NCI-H1930 (cell line): ENCODE results near the gene CFAP53.
"Not testable (repeated sequence)": the region's sequence is repeated elsewhere in the genome, so short reads cannot be mapped to it uniquely, and the experiment has no call there.

ENCODE experiments used
- DNase-seq, 2 experiments: peaks; one replicate each; lab custom pipeline; 2025; lab: John Stamatoyannopoulos, UW

CFAP53 gene

GRCh38 chr18:50272568-50272967 is 6.3 kb upstream of the CFAP53 start:
- DNase-seq: no peak

- DNase-seq: peak; percentile 65 to 79
Measured at GRCh38 chr18:50268022-50268747, 1.9 kb upstream of the CFAP53 start.

GRCh38 chr18:50262977-50263376 is 3.3 kb downstream of the CFAP53 start:
- no peak for DNase-seq

- no peak for DNase-seq
Measured at GRCh38 chr18:50250935-50251334, 15.4 kb downstream of the CFAP53 start.

GRCh38 chr18:50249576-50249975 is 16.7 kb downstream of the CFAP53 start:
- no peak for DNase-seq

- DNase-seq: no peak
Measured at GRCh38 chr18:50247561-50247960, 18.7 kb downstream of the CFAP53 start.

GRCh38 chr18:50241768-50242167 is 24.5 kb downstream of the CFAP53 start:
- DNase-seq: not testable (repeated sequence)

- no peak for DNase-seq
Measured at GRCh38 chr18:50240080-50240563, 26.2 kb downstream of the CFAP53 start.

- DNase-seq: no peak
Measured at GRCh38 chr18:50232419-50232818, 33.9 kb downstream of the CFAP53 start.

GRCh38 chr18:50231621-50232020 is 34.7 kb downstream of the CFAP53 start:
- DNase-seq: no peak

GRCh38 chr18:50220249-50220648 is 46.0 kb downstream of the CFAP53 start:
- DNase-seq: not testable (repeated sequence)

GRCh38 chr18:50218432-50219197 is 47.7 kb downstream of the CFAP53 start:
- no peak for DNase-seq

GRCh38 chr18:50209311-50209710 is 57.0 kb downstream of the CFAP53 start:
- DNase-seq: no peak

GRCh38 chr18:50207722-50208121 is 58.6 kb downstream of the CFAP53 start:
- no peak for DNase-seq

- peak; percentile 65 to 73 for DNase-seq
Measured at GRCh38 chr18:50203801-50204604, 62.3 kb downstream of the CFAP53 start.

GRCh38 chr18:50201476-50202018 is 64.7 kb downstream of the CFAP53 start:
- DNase-seq: no peak

GRCh38 chr18:50199921-50200320 is 66.4 kb downstream of the CFAP53 start:
- DNase-seq: no peak

- no peak for DNase-seq
Measured at GRCh38 chr18:50199346-50199855, 66.9 kb downstream of the CFAP53 start.

GRCh38 chr18:50196261-50196660 is 70.0 kb downstream of the CFAP53 start:
- DNase-seq: no peak

GRCh38 chr18:50195689-50196088 is 70.6 kb downstream of the CFAP53 start:
- DNase-seq: no peak

- DNase-seq: peak; percentile 81 to 89
Measured at GRCh38 chr18:50194631-50195532, 71.4 kb downstream of the CFAP53 start, which contains the start of gene MYO5B. TSS of gene MYO5B (minus strand) at chr18:50195147. CDS start at chr18:50194793, 354 bp downstream.
